Right kidney (tissue), 1 donor: ENCODE measurements around the gene JPH3.

Experiments
- DNase-seq: peaks from one replicate; pipeline ENCODE4 v3.0.0-alpha.2; 2016

JPH3 gene

GRCh38 chr16:87681981-87682570, 79.8 kb downstream of the JPH3 start:
- no peak for DNase-seq

- no peak for DNase-seq
Observed at GRCh38 chr16:87682852-87683399, 80.6 kb downstream of the JPH3 start.

- no peak for DNase-seq
Observed at GRCh38 chr16:87684106-87684677, 81.9 kb downstream of the JPH3 start.

- DNase-seq, result no peak
Observed at GRCh38 chr16:87684711-87685404, 82.5 kb downstream of the JPH3 start.

- no peak for DNase-seq
Observed at GRCh38 chr16:87685405-87685755, 83.1 kb downstream of the JPH3 start.

GRCh38 chr16:87685766-87686165, 83.5 kb downstream of the JPH3 start:
- DNase-seq, result no peak

GRCh38 chr16:87686697-87687096, 84.4 kb downstream of the JPH3 start:
- DNase-seq, result no peak

GRCh38 chr16:87687126-87687910, 85.0 kb downstream of the JPH3 start:
- DNase-seq, result no peak

GRCh38 chr16:87687998-87688529, 85.8 kb downstream of the JPH3 start:
- no peak for DNase-seq

GRCh38 chr16:87688876-87689815, 86.8 kb downstream of the JPH3 start:
- no peak for DNase-seq

- DNase-seq, result no peak
Observed at GRCh38 chr16:87689956-87690465, 87.7 kb downstream of the JPH3 start.

GRCh38 chr16:87690911-87691685, 88.8 kb downstream of the JPH3 start:
- DNase-seq, result no peak

- DNase-seq, result no peak
Observed at GRCh38 chr16:87691686-87692079, 89.4 kb downstream of the JPH3 start.

GRCh38 chr16:87692176-87692575, 89.9 kb downstream of the JPH3 start:
- no peak for DNase-seq

GRCh38 chr16:87692756-87693155, 90.4 kb downstream of the JPH3 start:
- DNase-seq, result no peak

GRCh38 chr16:87693827-87694226, 91.5 kb downstream of the JPH3 start:
- DNase-seq, result no peak

GRCh38 chr16:87694441-87695125, 92.3 kb downstream of the JPH3 start:
- no peak for DNase-seq

- DNase-seq, result no peak
Observed at GRCh38 chr16:87695534-87695933, 93.2 kb downstream of the JPH3 start.

GRCh38 chr16:87696726-87697125, 94.4 kb downstream of the JPH3 start:
- DNase-seq, result no peak

GRCh38 chr16:87697256-87697655, 94.9 kb downstream of the JPH3 start:
- no peak for DNase-seq
